Loucy (cell line): ENCODE measurements around the gene SEPTIN2.
A peak's percentile ranks its signal among the peaks of the same experiment; 100 is the strongest.

Experiments
- H2AFZ ChIP-seq: fragments of 200-600 bp; sonication (generic); 2 replicates; pipeline ENCODE4 v1.6.0; 2016; ENCODE audit warnings: antibody characterized with exemption, mild to moderate bottlenecking, low read length, moderate library complexity
- H3F3A ChIP-seq: fragments of 200-600 bp; 2 replicates; pipeline ENCODE4 v1.6.0; 2016; ENCODE audit warnings: antibody characterized with exemption, low read depth, mild to moderate bottlenecking
- H3K27me3 ChIP-seq: fragments of 200-600 bp; sonication (generic); 2 replicates; pipeline ENCODE4 v1.6.1; 2014; ENCODE audit warnings: low read length, mild to moderate bottlenecking; ENCODE audit not compliant: insufficient read depth, poor library complexity, severe bottlenecking
- H3K36me3 ChIP-seq: fragments of 200-600 bp; sonication (generic); 2 replicates; pipeline ENCODE4 v1.6.1; 2016; ENCODE audit warnings: low read length; ENCODE audit not compliant: insufficient read depth
- H3K4me1 ChIP-seq: fragments of 200-600 bp; sonication (generic); 2 replicates; pipeline ENCODE4 v1.5.1; 2014; ENCODE audit warnings: low read length, mild to moderate bottlenecking; ENCODE audit not compliant: insufficient read depth, poor library complexity, severe bottlenecking
- H3K4me2 ChIP-seq: fragments of 200-600 bp; sonication (generic); 2 replicates; pipeline ENCODE4 v1.6.0; 2014; ENCODE audit warnings: antibody characterized with exemption, low read length, low read depth, mild to moderate bottlenecking; ENCODE audit not compliant: poor library complexity, severe bottlenecking
- H3K4me3 ChIP-seq: fragments of 200-600 bp; sonication (generic); 2 replicates; pipeline ENCODE4 v1.5.1; 2014; ENCODE audit warnings: low read length, mild to moderate bottlenecking, mixed read lengths; ENCODE audit not compliant: poor library complexity, severe bottlenecking
- H3K79me2 ChIP-seq: fragments of 200-600 bp; sonication (generic); 2 replicates; pipeline ENCODE4 v1.6.1; 2014; ENCODE audit warnings: low read length; ENCODE audit not compliant: insufficient read depth
- H3K9ac ChIP-seq: fragments of 200-600 bp; sonication (generic); 2 replicates; pipeline ENCODE4 v1.6.0; 2014; ENCODE audit warnings: mild to moderate bottlenecking, low read depth, low read length, moderate library complexity; ENCODE audit not compliant: poor library complexity, severe bottlenecking
- H3K9me2 ChIP-seq: fragments of 200-600 bp; sonication (generic); replicated peaks from 2 replicates; pipeline ENCODE4 v1.6.1; 2016; ENCODE audit warnings: low read depth, low read length, mixed read lengths
- H3K9me3 ChIP-seq: fragments of 200-600 bp; sonication (generic); 2 replicates; pipeline ENCODE4 v1.6.1; 2014; ENCODE audit warnings: mild to moderate bottlenecking, antibody characterized with exemption, low read length, low read depth; ENCODE audit not compliant: insufficient read depth
- H4K20me1 ChIP-seq: fragments of 200-600 bp; sonication (generic); 2 replicates; pipeline ENCODE4 v1.6.0; 2014; ENCODE audit warnings: antibody characterized with exemption, low read length, mild to moderate bottlenecking; ENCODE audit not compliant: insufficient read depth, poor library complexity, severe bottlenecking
- EZH2phosphoT487 ChIP-seq: fragments of 200-600 bp; IDR thresholded peaks from 2 replicates; pipeline ENCODE4 v1.6.1; 2018; ENCODE audit warnings: antibody characterized with exemption, mild to moderate bottlenecking, moderate library complexity, borderline replicate concordance
- TF ChIP-seq, protein P1 (sequence below): fragments of 200-600 bp; sonication (generic); conservative IDR thresholded peaks from 2 replicates; pipeline ENCODE4 v1.5.1; 2014; ENCODE audit warnings: mild to moderate bottlenecking, antibody characterized with exemption, low read length

SEPTIN2 gene

GRCh38 chr2:241300000-241300399 is 15.7 kb upstream of the SEPTIN2 start:
- peaks cover 13% of the 10 kb centered on the region for H4K20me1 ChIP-seq

GRCh38 chr2:241302083-241302482 is 13.6 kb upstream of the SEPTIN2 start:
- Histone ChIP-seq H3K36me3 (peaks cover 6% of the 10 kb centered on the region; the same call in 1 of the 2 replicates), H3K4me2 (no peak overlapping the region), H4K20me1 (peaks cover 16% of the 10 kb centered on the region), H2AFZ (no peak overlapping the region), H3K4me1 (peaks cover 63% of the 10 kb centered on the region), H3K4me3 (no peak overlapping the region), H3F3A (peaks cover 4% of the 10 kb centered on the region; the same call in 1 of the 2 replicates), H3K79me2 (peaks cover 84% of the 10 kb centered on the region), H3K9me2 (no peaks in the 10 kb centered on the region), H3K9ac (peak overlapping the region; percentile 28), H3K27me3 (no peaks in the 10 kb centered on the region), H3K9me3 (no peaks in the 10 kb centered on the region)
- no peak for TF ChIP-seq EZH2phosphoT487
- TF ChIP-seq, protein P1, sequence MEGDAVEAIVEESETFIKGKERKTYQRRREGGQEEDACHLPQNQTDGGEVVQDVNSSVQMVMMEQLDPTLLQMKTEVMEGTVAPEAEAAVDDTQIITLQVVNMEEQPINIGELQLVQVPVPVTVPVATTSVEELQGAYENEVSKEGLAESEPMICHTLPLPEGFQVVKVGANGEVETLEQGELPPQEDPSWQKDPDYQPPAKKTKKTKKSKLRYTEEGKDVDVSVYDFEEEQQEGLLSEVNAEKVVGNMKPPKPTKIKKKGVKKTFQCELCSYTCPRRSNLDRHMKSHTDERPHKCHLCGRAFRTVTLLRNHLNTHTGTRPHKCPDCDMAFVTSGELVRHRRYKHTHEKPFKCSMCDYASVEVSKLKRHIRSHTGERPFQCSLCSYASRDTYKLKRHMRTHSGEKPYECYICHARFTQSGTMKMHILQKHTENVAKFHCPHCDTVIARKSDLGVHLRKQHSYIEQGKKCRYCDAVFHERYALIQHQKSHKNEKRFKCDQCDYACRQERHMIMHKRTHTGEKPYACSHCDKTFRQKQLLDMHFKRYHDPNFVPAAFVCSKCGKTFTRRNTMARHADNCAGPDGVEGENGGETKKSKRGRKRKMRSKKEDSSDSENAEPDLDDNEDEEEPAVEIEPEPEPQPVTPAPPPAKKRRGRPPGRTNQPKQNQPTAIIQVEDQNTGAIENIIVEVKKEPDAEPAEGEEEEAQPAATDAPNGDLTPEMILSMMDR: no peak

More at GRCh38 chr2:241300000-241300399, 15.7 kb upstream of the SEPTIN2 start:
- H3K36me3 ChIP-seq: peaks cover 10% of the 10 kb centered on the region; the same call in 1 of the 2 replicates
- no peaks in the 10 kb centered on the region for H3K9me3 ChIP-seq
- no peaks in the 10 kb centered on the region for H3K9me2 ChIP-seq
- peaks cover 4% of the 10 kb centered on the region; the same call in 1 of the 2 replicates for H3F3A ChIP-seq
- peak overlapping the region; percentile 8 for H3K4me2 ChIP-seq
- peaks cover 85% of the 10 kb centered on the region for H3K79me2 ChIP-seq
- H3K4me3 ChIP-seq: no peak overlapping the region
- H3K27me3 ChIP-seq: no peaks in the 10 kb centered on the region
- H3K9ac ChIP-seq: no peak overlapping the region
- no peak overlapping the region for H2AFZ ChIP-seq
- no peak for TF ChIP-seq EZH2phosphoT487
- TF ChIP-seq, protein P1: peak; percentile 33
- peaks cover 51% of the 10 kb centered on the region for H3K4me1 ChIP-seq

GRCh38 chr2:241302759-241303651 is 12.7 kb upstream of the SEPTIN2 start:
- Histone ChIP-seq H3K27me3 (no peaks in the 10 kb centered on the region), H3K9me2 (no peaks in the 10 kb centered on the region), H3K9me3 (no peaks in the 10 kb centered on the region), H3F3A (peaks cover 4% of the 10 kb centered on the region; the same call in 1 of the 2 replicates), H4K20me1 (peaks cover 16% of the 10 kb centered on the region), H3K9ac (peak overlapping the region; percentile 28), H3K36me3 (no peaks in the 10 kb centered on the region), H3K4me2 (no peak overlapping the region), H3K4me1 (peaks cover 56% of the 10 kb centered on the region), H3K4me3 (no peak overlapping the region), H3K79me2 (peaks cover 84% of the 10 kb centered on the region), H2AFZ (no peak overlapping the region)
- TF ChIP-seq EZH2phosphoT487: no peak
- TF ChIP-seq, protein P1: no peak
